Measurements from ENCODE around the gene CCNQ.

The CCNQ gene

DNA sequence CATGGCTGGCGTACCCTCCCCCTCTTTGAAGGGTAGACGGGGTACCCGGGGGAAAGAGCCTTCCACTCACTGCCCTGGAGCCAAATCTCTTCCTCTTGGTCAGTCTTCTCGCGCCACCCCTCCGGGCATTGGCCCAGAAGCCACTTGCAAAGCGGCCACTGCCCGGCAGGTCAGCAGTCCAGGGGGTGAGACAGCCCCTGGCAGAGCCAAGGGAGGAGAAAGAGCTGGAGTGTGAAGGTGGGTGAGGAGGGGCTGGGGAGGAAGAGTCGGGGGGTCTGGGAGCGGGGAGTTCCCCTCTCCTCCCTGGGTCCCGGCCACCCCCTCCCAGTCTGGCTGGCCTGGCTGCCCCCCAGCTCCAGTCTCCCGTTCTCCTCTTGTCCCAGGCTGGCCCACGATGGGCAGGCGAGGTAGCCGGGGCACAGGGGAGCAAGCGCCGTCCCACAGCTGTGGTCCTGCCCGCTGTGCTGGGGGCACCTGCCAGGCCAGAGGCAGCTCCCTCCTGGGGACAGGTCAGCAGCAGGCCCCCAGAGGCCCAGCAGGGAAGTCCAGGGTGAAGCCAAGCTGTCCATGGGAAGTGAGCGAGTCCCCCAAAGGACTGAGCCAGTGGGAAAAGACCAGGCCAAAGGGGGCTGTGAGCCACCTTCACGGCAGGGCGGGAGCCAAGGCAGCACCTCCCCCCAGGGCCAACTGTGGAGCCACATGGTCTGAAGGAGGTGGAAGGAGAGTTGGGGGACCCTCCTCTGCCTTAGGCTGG is 26.5 kb upstream of the CCNQ start:
- Histone ChIP-seq H3K4me3 (ENCODE audit: low read depth, low read length) (no peak overlapping the region), H3K27me3 (ENCODE audit: control insufficient read depth, insufficient read depth, low read length) (no peaks in the 10 kb centered on the region), H3K4me1 (ENCODE audit: control insufficient read depth, insufficient read depth, low read length) (no peaks in the 10 kb centered on the region), H3K36me3 (ENCODE audit: control insufficient read depth, insufficient read depth, low read length) (no peaks in the 10 kb centered on the region), H3K9ac (ENCODE audit: low read depth, low read length) (no peak overlapping the region), H3K9me3 (ENCODE audit: control insufficient read depth, insufficient read depth, low read length) (no peaks in the 10 kb centered on the region)

DNA sequence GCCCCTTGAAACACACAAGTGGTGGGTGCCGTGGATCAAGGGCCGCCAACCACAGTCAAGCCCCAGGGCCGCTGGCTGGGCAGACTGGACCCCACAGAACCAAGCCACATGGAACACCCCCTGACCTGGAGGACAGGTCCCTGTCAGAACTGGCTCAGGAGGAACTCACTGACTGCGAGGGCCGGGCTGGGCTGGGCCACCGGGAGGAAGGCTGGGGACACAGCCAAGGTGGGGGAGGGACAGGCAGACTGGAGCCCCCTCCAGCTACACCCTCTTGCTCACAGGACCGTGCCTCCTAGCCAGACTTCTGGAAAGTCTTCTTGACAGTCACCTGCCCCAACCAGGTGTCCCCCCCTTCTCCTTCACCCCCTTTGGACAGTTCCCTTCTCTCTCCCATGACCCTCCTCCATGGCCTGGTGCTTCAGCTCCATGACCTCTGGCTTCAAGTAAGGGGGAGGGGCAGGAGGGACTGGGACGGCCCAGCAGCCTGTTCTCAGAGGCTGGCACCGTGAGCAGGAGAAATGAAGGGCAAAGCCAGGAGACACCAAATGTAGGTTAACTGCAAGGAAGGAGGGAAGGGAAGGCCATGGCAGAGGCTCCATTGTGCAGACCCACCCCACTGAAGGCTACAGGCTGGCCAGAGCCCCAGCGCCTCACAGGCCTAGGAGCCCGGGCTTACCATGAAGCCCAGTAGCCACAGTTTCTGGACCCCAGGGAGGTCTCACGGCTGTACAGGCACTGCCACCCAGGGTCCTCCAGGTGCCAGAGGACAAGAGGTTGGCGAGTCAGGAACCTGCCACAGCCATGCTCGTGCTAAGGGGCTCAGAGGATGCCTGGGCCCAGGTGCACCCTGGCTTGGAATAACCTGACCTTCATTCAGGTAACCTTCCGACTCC is 25.5 kb upstream of the CCNQ start:
- Histone ChIP-seq H3K9me3 (ENCODE audit: control insufficient read depth, insufficient read depth, low read length) (no peaks in the 10 kb centered on the region), H3K4me3 (ENCODE audit: low read depth, low read length) (no peak overlapping the region), H3K9ac (ENCODE audit: low read depth, low read length) (no peak overlapping the region), H3K27me3 (ENCODE audit: control insufficient read depth, insufficient read depth, low read length) (no peaks in the 10 kb centered on the region), H3K36me3 (ENCODE audit: control insufficient read depth, insufficient read depth, low read length) (no peaks in the 10 kb centered on the region), H3K4me1 (ENCODE audit: control insufficient read depth, insufficient read depth, low read length) (no peaks in the 10 kb centered on the region)

DNA sequence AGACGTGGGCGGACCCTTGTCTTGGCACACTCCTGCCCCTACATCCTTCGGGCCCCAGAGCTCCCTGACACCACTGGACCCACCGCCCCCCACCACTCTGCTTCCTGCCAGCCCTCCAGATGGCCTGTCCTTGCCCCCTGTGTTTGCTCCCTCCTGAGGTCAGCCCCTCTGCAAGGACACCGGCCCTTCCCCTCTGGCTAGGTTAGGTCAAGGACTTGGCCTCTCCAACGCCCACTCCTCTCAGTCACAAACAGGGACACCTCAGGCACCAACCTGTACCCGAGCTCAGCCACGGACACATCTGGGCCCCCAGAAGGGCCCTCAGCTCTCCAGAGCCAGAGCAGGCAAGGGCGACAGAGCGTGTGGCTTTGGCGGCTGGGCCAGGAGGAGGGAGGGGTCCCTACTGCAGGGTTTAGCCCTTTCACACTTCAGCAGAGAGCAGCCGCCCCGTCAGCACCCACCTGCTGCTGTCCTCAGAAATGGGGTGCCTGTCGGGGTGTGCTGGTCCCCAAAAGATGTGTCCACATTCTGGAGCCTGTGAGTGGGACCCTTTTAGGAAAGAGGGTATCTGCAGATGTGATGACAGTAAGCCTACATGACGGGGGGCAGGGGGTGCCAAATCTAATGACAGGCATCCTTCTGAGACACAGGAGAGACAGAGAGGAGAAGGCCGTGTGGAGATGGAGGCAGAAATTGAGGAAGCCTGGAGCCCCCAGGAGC is 24.5 kb upstream of the CCNQ start:
- Histone ChIP-seq H3K9me3 (ENCODE audit: control insufficient read depth, insufficient read depth, low read length) (no peaks in the 10 kb centered on the region), H3K27me3 (ENCODE audit: control insufficient read depth, insufficient read depth, low read length) (no peaks in the 10 kb centered on the region)

DNA sequence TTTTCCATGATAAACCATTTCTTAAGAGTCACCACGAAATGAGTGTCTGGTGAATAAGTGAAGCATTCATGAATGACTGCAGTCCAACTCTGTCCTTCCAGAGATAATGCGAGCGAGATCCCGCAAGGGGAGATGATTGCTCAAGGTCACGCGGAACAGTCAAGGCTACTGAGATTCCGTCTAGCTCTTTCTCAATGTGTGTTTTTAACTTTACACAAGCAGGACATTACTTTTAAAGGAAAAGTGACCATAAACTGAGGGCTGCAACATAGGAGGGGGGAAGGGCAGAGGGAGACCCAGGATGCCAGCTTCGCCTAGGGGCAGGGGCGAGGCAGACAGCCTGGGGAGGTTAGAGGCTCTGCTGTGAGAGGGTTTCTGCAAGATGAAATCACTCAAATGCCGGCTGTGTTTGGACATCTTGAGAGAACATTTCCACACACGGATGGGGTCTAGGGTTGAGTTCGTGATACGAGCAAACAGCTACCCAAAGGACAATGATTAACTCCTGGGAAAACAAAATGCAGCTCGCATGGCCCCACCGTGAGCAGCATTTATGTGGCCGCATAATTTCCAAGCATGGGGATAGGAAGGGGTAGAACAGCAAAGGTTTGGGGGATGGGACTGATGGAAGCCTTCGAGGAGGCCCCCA is 23.8 kb upstream of the CCNQ start:
- no peaks in the 10 kb centered on the region for H3K36me3 ChIP-seq (ENCODE audit: control insufficient read depth, insufficient read depth, low read length)
- H3K27me3 ChIP-seq (ENCODE audit: control insufficient read depth, insufficient read depth, low read length): no peaks in the 10 kb centered on the region
- no peaks in the 10 kb centered on the region for H3K9me3 ChIP-seq (ENCODE audit: control insufficient read depth, insufficient read depth, low read length)
- no peaks in the 10 kb centered on the region for H3K4me1 ChIP-seq (ENCODE audit: control insufficient read depth, insufficient read depth, low read length)
- no peak overlapping the region for H3K9ac ChIP-seq (ENCODE audit: low read depth, low read length)
- H3K4me3 ChIP-seq (ENCODE audit: low read depth, low read length): no peak overlapping the region

More for the DNA sequence above, 24.5 kb upstream of the CCNQ start:
- Histone ChIP-seq H3K4me3 (ENCODE audit: low read depth, low read length) (no peak overlapping the region), H3K9ac (ENCODE audit: low read depth, low read length) (no peak overlapping the region), H3K4me1 (ENCODE audit: control insufficient read depth, insufficient read depth, low read length) (no peaks in the 10 kb centered on the region), H3K36me3 (ENCODE audit: control insufficient read depth, insufficient read depth, low read length) (no peaks in the 10 kb centered on the region)

DNA sequence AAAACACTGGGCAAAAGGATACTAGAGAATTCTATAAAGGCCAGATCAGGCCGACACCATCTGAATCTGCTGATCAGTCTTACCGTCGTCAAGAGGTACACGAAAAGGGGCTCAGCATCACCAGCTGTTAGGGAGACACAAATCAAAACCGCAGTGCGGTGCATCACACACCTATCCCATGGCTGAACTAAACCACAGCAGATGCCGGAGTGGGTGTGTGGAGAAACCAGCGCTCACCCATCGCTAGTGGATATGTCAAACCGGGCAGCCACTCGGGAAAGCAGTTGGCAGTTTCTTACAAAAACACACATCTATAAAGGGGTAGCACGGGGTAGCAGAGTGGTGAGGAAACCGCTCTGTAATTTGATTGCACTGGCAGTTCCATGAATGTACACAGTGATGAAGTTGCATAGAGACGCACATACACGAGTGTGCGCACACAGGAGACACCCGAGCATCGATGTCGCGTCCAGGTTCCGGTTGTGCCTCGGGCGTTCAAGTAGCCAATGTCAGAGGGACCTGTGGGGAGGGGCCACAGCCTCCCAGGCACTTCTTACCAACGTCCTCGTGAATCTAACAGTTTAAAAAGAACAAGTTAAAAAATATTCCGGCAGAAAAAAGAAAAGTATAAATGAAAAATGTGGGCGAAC is 23.1 kb upstream of the CCNQ start:
- Histone ChIP-seq H3K9me3 (ENCODE audit: control insufficient read depth, insufficient read depth, low read length) (no peaks in the 10 kb centered on the region), H3K9ac (ENCODE audit: low read depth, low read length) (no peak overlapping the region), H3K4me1 (ENCODE audit: control insufficient read depth, insufficient read depth, low read length) (no peaks in the 10 kb centered on the region), H3K4me3 (ENCODE audit: low read depth, low read length) (no peak overlapping the region), H3K27me3 (ENCODE audit: control insufficient read depth, insufficient read depth, low read length) (no peaks in the 10 kb centered on the region), H3K36me3 (ENCODE audit: control insufficient read depth, insufficient read depth, low read length) (no peaks in the 10 kb centered on the region)

DNA sequence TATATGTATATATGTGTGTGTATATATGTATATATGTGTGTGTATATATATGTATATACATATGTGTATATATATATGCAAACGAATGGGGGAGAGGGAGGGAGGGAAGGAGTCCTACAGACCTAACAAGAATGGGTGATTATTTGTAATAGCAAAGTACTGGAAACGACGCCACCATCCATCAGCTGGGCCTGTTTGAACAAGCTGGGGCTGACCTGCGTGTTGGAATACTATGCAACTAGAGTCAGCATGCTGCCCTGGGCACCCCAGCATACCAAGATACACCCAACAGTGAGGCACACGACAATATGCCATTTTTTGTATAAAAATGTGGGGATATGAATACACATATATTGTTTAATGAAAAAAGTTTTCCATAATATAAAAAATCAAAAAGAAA is 21.6 kb upstream of the CCNQ start:
- H3K4me1 ChIP-seq (ENCODE audit: control insufficient read depth, insufficient read depth, low read length): no peaks in the 10 kb centered on the region
- peaks cover 2% of the 10 kb centered on the region for H3K27me3 ChIP-seq (ENCODE audit: control insufficient read depth, insufficient read depth, low read length)
- H3K4me3 ChIP-seq (ENCODE audit: low read depth, low read length): no peak overlapping the region
- H3K9me3 ChIP-seq (ENCODE audit: control insufficient read depth, insufficient read depth, low read length): no peaks in the 10 kb centered on the region
- H3K9ac ChIP-seq (ENCODE audit: low read depth, low read length): no peak overlapping the region
- no peaks in the 10 kb centered on the region for H3K36me3 ChIP-seq (ENCODE audit: control insufficient read depth, insufficient read depth, low read length)

DNA sequence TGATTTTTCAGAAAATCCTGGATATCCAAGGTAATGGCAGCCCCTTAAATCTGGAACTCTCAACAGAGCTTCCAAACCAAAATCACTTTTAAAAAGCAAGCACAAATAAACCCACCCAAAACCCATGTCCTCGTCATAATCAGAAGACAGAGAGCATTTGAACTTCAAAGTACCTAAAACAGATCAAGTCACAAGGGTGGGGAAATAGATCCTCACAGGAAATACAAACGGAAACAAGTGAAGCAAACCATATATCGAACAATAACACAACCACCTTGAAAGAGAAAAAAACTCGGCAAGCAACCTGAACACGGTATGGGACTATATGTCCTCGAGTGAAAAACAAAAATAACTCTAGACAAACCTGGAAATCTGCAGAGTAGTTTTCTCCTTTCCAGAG is 15.9 kb upstream of the CCNQ start:
- Histone ChIP-seq H3K9me3 (ENCODE audit: control insufficient read depth, insufficient read depth, low read length) (no peaks in the 10 kb centered on the region), H3K27me3 (ENCODE audit: control insufficient read depth, insufficient read depth, low read length) (peaks cover 5% of the 10 kb centered on the region), H3K4me1 (ENCODE audit: control insufficient read depth, insufficient read depth, low read length) (no peaks in the 10 kb centered on the region), H3K4me3 (ENCODE audit: low read depth, low read length) (no peak overlapping the region), H3K36me3 (ENCODE audit: control insufficient read depth, insufficient read depth, low read length) (no peaks in the 10 kb centered on the region), H3K9ac (ENCODE audit: low read depth, low read length) (no peak overlapping the region)

DNA sequence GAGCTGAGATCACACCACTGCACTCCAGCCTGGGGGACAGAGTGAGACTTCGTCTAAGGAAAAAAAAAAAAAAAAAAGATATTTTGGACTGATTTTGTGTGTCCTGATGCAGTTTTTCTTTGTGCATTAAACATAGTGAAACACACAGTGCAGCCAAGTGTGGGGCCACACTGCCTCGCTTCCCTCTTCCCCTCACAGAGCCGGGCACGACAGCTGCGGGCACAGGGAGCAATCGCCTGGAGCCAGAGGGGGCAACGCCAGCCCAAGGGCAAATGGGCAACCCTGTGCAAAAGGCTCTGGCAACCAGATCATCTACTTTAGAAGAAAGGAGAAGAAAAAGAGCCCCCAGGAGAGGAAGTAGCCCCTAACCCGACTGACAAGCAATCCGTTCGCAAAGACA is 13.5 kb upstream of the CCNQ start:
- Histone ChIP-seq H3K9ac (ENCODE audit: low read depth, low read length) (no peak overlapping the region), H3K4me3 (ENCODE audit: low read depth, low read length) (no peak overlapping the region), H3K9me3 (ENCODE audit: control insufficient read depth, insufficient read depth, low read length) (no peaks in the 10 kb centered on the region), H3K27me3 (ENCODE audit: control insufficient read depth, insufficient read depth, low read length) (peaks cover 16% of the 10 kb centered on the region), H3K36me3 (ENCODE audit: control insufficient read depth, insufficient read depth, low read length) (no peaks in the 10 kb centered on the region), H3K4me1 (ENCODE audit: control insufficient read depth, insufficient read depth, low read length) (no peaks in the 10 kb centered on the region)

DNA sequence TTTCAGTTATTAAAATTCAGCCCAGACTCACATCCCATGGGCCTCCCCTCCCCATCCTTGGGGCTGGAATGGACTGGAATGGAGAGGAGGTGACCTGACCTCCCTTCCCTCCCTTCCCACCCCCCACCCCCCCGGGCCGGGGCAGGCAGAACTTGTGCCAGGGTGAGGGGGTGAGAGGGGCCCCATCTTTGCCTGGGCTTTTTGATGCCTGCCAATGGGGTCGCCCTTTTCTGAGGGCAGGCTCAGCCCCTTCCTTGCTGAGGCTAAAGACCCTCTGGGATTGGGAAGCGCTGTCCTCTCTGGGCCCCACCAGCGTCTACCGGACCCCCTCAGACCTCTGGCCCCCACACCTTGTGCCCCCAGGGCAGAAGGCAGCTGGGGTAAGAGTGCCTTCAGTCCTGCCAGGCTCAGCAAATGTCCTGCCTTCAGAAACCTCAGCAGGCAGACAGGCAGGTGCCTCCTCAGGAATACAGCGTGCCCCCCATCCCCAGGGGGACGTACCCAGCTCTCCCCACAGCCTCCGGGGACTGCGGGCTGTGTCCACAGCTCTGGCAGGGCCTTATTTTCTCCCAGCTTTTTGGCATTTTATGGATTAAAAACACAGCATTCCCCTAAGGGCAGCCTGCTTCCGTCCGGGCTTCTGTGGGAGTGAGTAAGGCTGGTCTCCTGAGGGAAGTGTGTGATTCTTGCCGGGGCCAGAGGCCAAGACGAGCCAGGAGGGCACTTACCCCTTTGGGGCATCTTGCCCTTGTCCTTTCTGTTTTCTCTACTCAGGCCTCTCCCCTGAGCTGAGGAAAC is 12.6 kb upstream of the CCNQ start:
- H3K27me3 ChIP-seq (ENCODE audit: control insufficient read depth, insufficient read depth, low read length): peaks cover 17% of the 10 kb centered on the region
- no peak overlapping the region for H3K4me3 ChIP-seq (ENCODE audit: low read depth, low read length)
- no peaks in the 10 kb centered on the region for H3K36me3 ChIP-seq (ENCODE audit: control insufficient read depth, insufficient read depth, low read length)
- no peaks in the 10 kb centered on the region for H3K4me1 ChIP-seq (ENCODE audit: control insufficient read depth, insufficient read depth, low read length)
- no peaks in the 10 kb centered on the region for H3K9me3 ChIP-seq (ENCODE audit: control insufficient read depth, insufficient read depth, low read length)
- H3K9ac ChIP-seq (ENCODE audit: low read depth, low read length): no peak overlapping the region

DNA sequence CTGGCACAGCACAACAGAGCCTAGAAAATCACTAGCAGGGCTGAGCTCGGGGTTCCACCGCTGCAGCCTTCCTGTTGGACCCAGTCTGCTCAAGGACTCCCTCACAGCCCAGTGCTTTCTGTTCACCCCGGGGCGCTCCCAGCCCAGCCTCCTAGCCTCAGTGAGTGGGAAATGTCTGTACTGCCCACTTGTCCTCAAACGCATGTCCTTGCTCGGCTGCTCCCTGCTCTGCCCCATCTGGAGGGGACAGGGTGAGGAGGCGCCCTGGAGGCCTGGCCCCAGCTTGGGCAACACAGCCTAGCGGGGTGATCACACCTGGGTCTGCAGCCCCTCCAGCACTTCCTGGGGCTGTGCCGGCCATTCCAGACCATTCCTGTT is 11.9 kb upstream of the CCNQ start:
- no peaks in the 10 kb centered on the region for H3K4me1 ChIP-seq (ENCODE audit: control insufficient read depth, insufficient read depth, low read length)
- H3K9me3 ChIP-seq (ENCODE audit: control insufficient read depth, insufficient read depth, low read length): no peaks in the 10 kb centered on the region
- H3K27me3 ChIP-seq (ENCODE audit: control insufficient read depth, insufficient read depth, low read length): peaks cover 17% of the 10 kb centered on the region
- no peak overlapping the region for H3K9ac ChIP-seq (ENCODE audit: low read depth, low read length)
- no peak overlapping the region for H3K4me3 ChIP-seq (ENCODE audit: low read depth, low read length)
- no peaks in the 10 kb centered on the region for H3K36me3 ChIP-seq (ENCODE audit: control insufficient read depth, insufficient read depth, low read length)
